K562 (cell line): ENCODE results near the gene LMBR1L. TPM values are rescaled to one million over a fixed set of nuclear protein-coding genes. Genes with fewer than 3 reads are reported as not detected.

ENCODE experiments used
- ARID2 ChIP-seq: fragments of 450-650 bp; IDR thresholded peaks from 2 replicates; pipeline ENCODE4 v1.6.1; 2017; ENCODE audit warnings: antibody characterized with exemption, mild to moderate bottlenecking
- CCNT2 ChIP-seq: IDR thresholded peaks from 2 replicates; pipeline ENCODE4 v1.6.1; 2011; ENCODE audit warnings: borderline replicate concordance, low read depth, mild to moderate bottlenecking, moderate library complexity, mixed read lengths, low read length; ENCODE audit not compliant: insufficient read length; ENCODE audit errors: extremely low read depth
- E2F3 ChIP-seq: fragments of 250-450 bp; sonication (Bioruptor Pico); IDR thresholded peaks from 2 replicates; pipeline ENCODE4 v1.4.0; 2020; ENCODE audit warnings: mild to moderate bottlenecking
- EGR1 ChIP-seq: fragments of 450-650 bp; conservative IDR thresholded peaks from 2 replicates; pipeline ENCODE4 v1.6.1; 2017; ENCODE audit warnings: mild to moderate bottlenecking
- GATAD2B ChIP-seq: fragments of 450-650 bp; IDR thresholded peaks from 2 replicates; pipeline ENCODE4 v1.6.1; 2017; ENCODE audit warnings: mild to moderate bottlenecking, borderline replicate concordance
- HDAC2 ChIP-seq: fragments of 450-650 bp; IDR thresholded peaks from 2 replicates; pipeline ENCODE4 v1.6.1; 2016; ENCODE audit warnings: mild to moderate bottlenecking
- MEIS2 ChIP-seq: fragments of 450-650 bp; IDR thresholded peaks from 2 replicates; pipeline ENCODE4 v1.6.1; 2014; ENCODE audit warnings: mild to moderate bottlenecking; ENCODE audit not compliant: partially characterized antibody
- NBN ChIP-seq: fragments of 450-650 bp; IDR thresholded peaks from 2 replicates; pipeline ENCODE4 v1.6.1; 2016; ENCODE audit warnings: low read depth, mild to moderate bottlenecking
- NFATC3 ChIP-seq: fragments of 450-650 bp; IDR thresholded peaks from 2 replicates; pipeline ENCODE4 v1.6.1; 2017; ENCODE audit warnings: mild to moderate bottlenecking
- POLR2G ChIP-seq: fragments of 200-400 bp; formaldehyde crosslinking; IDR thresholded peaks from 2 replicates; pipeline ENCODE4 v1.6.1; 2017; ENCODE audit warnings: low read depth, mild to moderate bottlenecking, antibody characterized with exemption, low read length, moderate library complexity
- STAT6 ChIP-seq: sonication (generic); formaldehyde crosslinking; IDR thresholded peaks from 2 replicates; pipeline ENCODE4 v1.8.1; 2023; ENCODE audit warnings: mild to moderate bottlenecking, missing genetic modification reagents
- TFE3 ChIP-seq: fragments of 450-650 bp; formaldehyde crosslinking; IDR thresholded peaks from 2 replicates; pipeline ENCODE4 v1.4.0; 2020; ENCODE audit warnings: mild to moderate bottlenecking, mixed read lengths
- XRCC5 ChIP-seq: fragments of 200-400 bp; formaldehyde crosslinking; IDR thresholded peaks from 2 replicates; pipeline ENCODE4 v1.6.1; 2017; ENCODE audit warnings: low read depth, mild to moderate bottlenecking, low read length
- ZNF318 ChIP-seq, 2 experiments: fragments of 450-650 bp; IDR thresholded peaks; 2 replicates each; pipeline ENCODE4 v1.6.1; 2016; ENCODE audit warnings: mild to moderate bottlenecking in 2 of 2, borderline replicate concordance in 1 of 2, low read depth in 1 of 2, moderate library complexity in 1 of 2
- ZNF79 ChIP-seq: fragments of 250-450 bp; sonication (Bioruptor Pico); IDR thresholded peaks from 2 replicates; pipeline ENCODE4 v1.4.0; 2020; ENCODE audit warnings: low read depth, mild to moderate bottlenecking, moderate library complexity
- polyA plus RNA-seq, 8 experiments: library from polyadenylated mRNA; depleted of rRNA in 4 of 8; stranded (reverse) in 5 of 8; unstranded in 3 of 8; fragments of >200 nt; fragmentation: Nextera tagmentation in 2 of 8; fragmentation: Illumina TruSeq in 1 of 8; extraction: Ambion mirVana in 2 of 8; extraction: Trizol in 1 of 8; gene quantifications; 2 replicates each; pipeline versions ENCODE4 v1.2.1 to v1.2.3, GENCODE V29; 2011 to 2014; ENCODE audit warnings: inconsistent platforms in 1 of 8, missing spikeins in 1 of 8
- total RNA-seq, 7 experiments: library from RNA; depleted of rRNA in 6 of 7; stranded (reverse); fragments of >200 nt in 6 of 7; fragmentation: Illumina TruSeq in 2 of 7; extraction: Trizol in 2 of 7; gene quantifications; 2 replicates each; pipeline versions ENCODE4 v1.2.1 to v1.2.3, GENCODE V29; 2011 to 2021; ENCODE audit warnings: low replicate concordance in 1 of 7

The LMBR1L gene
- total and polyA plus RNA-seq, 9 of the 15 experiments (the other 6 are each of a cell fraction or from before 2014, with no cell fraction given), result 2.5 to 57.0 (median 31.1) TPM

GRCh38 chr12:49069507-49070346 is 40.9 kb downstream of the LMBR1L start, which contains the start of gene RHEBL1 (continued):
- TF ChIP-seq GATAD2B (no peak), ZNF79 (CRISPR knock-in tag) (no peak), CCNT2 (peak; percentile 84), ZNF318 (IDR thresholded peaks at IDR 0.05; ENCODE audit: borderline replicate concordance in 1 of 2, low read depth in 1 of 2) (peak in 1 of 2 experiments; percentile 47; a peak in 1 of 4 replicates), NBN (peak; percentile 83), E2F3 (no peak), STAT6 (peak; percentile 52; the same call in 1 of the 2 replicates), HDAC2 (peak; percentile 97), NFATC3 (no peak), TFE3 (peak; percentile 96), MEIS2 (peak; percentile 80), EGR1 (0 out of 2 replicates have a peak, but pooled peaks have one; percentile 26), ARID2 (no peak), XRCC5 (0 out of 2 replicates have a peak, but pooled peaks have one; percentile 23), POLR2G (peak; percentile 93)
